Activated gamma-delta T cell treated with Interleukin-2 at 50 U/mL for 16 hours (primary cell): ENCODE results near the gene PCGF1.
A peak's percentile ranks its signal among the peaks of the same experiment; 100 is the strongest.

Experiments used
- DNase-seq: peaks from one replicate; pipeline ENCODE4 v3.0.0-alpha.2; 2020

PCGF1 gene

GRCh38 chr2:74507145-74507925 is at the start of gene PCGF1:
Gene PCGF1 (minus strand): TSS chr2:74507695. CDS start chr2:74507668, 27 bp downstream.
- peak; percentile 99 for DNase-seq

- DNase-seq: no peak
Observed at GRCh38 chr2:74556831-74557370, 49.4 kb upstream of the PCGF1 start.

GRCh38 chr2:74556159-74556558 is 48.7 kb upstream of the PCGF1 start:
- DNase-seq: no peak

- no peak for DNase-seq
Observed at GRCh38 chr2:74555610-74556103, 48.2 kb upstream of the PCGF1 start.

GRCh38 chr2:74554820-74555531 is 47.5 kb upstream of the PCGF1 start:
- peak; percentile 27 for DNase-seq

GRCh38 chr2:74553892-74554819 is 46.7 kb upstream of the PCGF1 start, which contains the start of the genes DOK1 and LOXL3:
Gene DOK1 (plus strand): TSS chr2:74554720. CDS start chr2:74554755, 35 bp downstream.
Gene LOXL3 (minus strand): TSS chr2:74553942. CDS start chr2:74552634, 1,308 bp downstream.
- peak; percentile 77 for DNase-seq

- DNase-seq: no peak
Observed at GRCh38 chr2:74552914-74553811, 45.7 kb upstream of the PCGF1 start.

GRCh38 chr2:74551942-74552913 is 44.7 kb upstream of the PCGF1 start:
- DNase-seq: no peak

- no peak for DNase-seq
Observed at GRCh38 chr2:74551530-74551929, 44.0 kb upstream of the PCGF1 start.

GRCh38 chr2:74550231-74550630 is 42.7 kb upstream of the PCGF1 start:
- DNase-seq: no peak

GRCh38 chr2:74548900-74549826 is 41.7 kb upstream of the PCGF1 start:
- no peak for DNase-seq

GRCh38 chr2:74548285-74548899 is 40.9 kb upstream of the PCGF1 start:
- no peak for DNase-seq

GRCh38 chr2:74546004-74546403 is 38.5 kb upstream of the PCGF1 start:
- DNase-seq: no peak

GRCh38 chr2:74544634-74545033 is 37.1 kb upstream of the PCGF1 start:
- DNase-seq: no peak

- DNase-seq: no peak
Observed at GRCh38 chr2:74542978-74543377, 35.5 kb upstream of the PCGF1 start.

- no peak for DNase-seq
Observed at GRCh38 chr2:74540291-74540690, 32.8 kb upstream of the PCGF1 start.

GRCh38 chr2:74538881-74539339 is 31.4 kb upstream of the PCGF1 start:
- DNase-seq: no peak

- DNase-seq: no peak
Observed at GRCh38 chr2:74537140-74537539, 29.6 kb upstream of the PCGF1 start.
